OCI-LY1 (cell line): ENCODE measurements around the gene TBC1D14.
A peak's percentile ranks its signal among the peaks of the same experiment; 100 is the strongest.

Source experiments
- H2AFZ ChIP-seq: fragments of 200-600 bp; sonication (generic), shearing (Covaris generic); 2 replicates; pipeline ENCODE4 v1.6.0; 2014; ENCODE audit warnings: antibody characterized with exemption, mild to moderate bottlenecking, low read length
- H3F3A ChIP-seq: fragments of 200-600 bp; sonication (generic), shearing (Covaris generic); 2 replicates; pipeline ENCODE4 v1.6.0; 2014; ENCODE audit warnings: mild to moderate bottlenecking, antibody characterized with exemption, low read length, moderate library complexity; ENCODE audit not compliant: insufficient read depth
- H3K27ac ChIP-seq: fragments of 200-600 bp; sonication (generic); 2 replicates; pipeline ENCODE4 v1.5.1; 2014; ENCODE audit warnings: low read length, mixed run types, mild to moderate bottlenecking, low read depth; ENCODE audit not compliant: poor library complexity, severe bottlenecking
- H3K27me3 ChIP-seq: fragments of 200-600 bp; sonication (generic); 2 replicates; pipeline ENCODE4 v1.6.0; 2014; ENCODE audit warnings: antibody characterized with exemption, mild to moderate bottlenecking, low read length, moderate library complexity; ENCODE audit not compliant: insufficient read depth
- H3K36me3 ChIP-seq: fragments of 200-600 bp; sonication (generic); 2 replicates; pipeline ENCODE4 v1.6.1; 2014; ENCODE audit warnings: mild to moderate bottlenecking, antibody characterized with exemption, low read length, moderate library complexity, mixed read lengths; ENCODE audit not compliant: insufficient read depth
- H3K4me1 ChIP-seq: fragments of 200-600 bp; sonication (generic); 2 replicates; pipeline ENCODE4 v1.5.1; 2014; ENCODE audit warnings: mild to moderate bottlenecking, low read length, moderate library complexity; ENCODE audit not compliant: insufficient read depth, severe bottlenecking
- H3K4me2 ChIP-seq: fragments of 200-600 bp; sonication (generic), shearing (Covaris generic); 2 replicates; pipeline ENCODE4 v1.6.1; 2014; ENCODE audit warnings: low read length
- H3K4me3 ChIP-seq: fragments of 200-600 bp; sonication (generic); 2 replicates; pipeline ENCODE4 v1.5.1; 2014; ENCODE audit warnings: low read length, low read depth, mild to moderate bottlenecking, mixed read lengths; ENCODE audit not compliant: poor library complexity, severe bottlenecking
- H3K79me2 ChIP-seq: fragments of 200-600 bp; shearing (Covaris generic); 2 replicates; pipeline ENCODE4 v1.6.1; 2016; ENCODE audit warnings: mixed run types, low read length, mixed read lengths; ENCODE audit not compliant: insufficient read depth
- H3K9ac ChIP-seq: fragments of 200-600 bp; sonication (generic), shearing (Covaris generic); 2 replicates; pipeline ENCODE4 v1.6.1; 2014; ENCODE audit warnings: mild to moderate bottlenecking, low read length, mixed read lengths
- H3K9me2 ChIP-seq: fragments of 200-600 bp; sonication (generic), shearing (Covaris generic); 2 replicates; pipeline ENCODE4 v1.6.1; 2014; ENCODE audit warnings: low read depth, mild to moderate bottlenecking, low read length, mixed read lengths
- H3K9me3 ChIP-seq: fragments of 200-600 bp; shearing (Covaris generic); 2 replicates; pipeline ENCODE4 v1.6.1; 2014; ENCODE audit warnings: low read length, mixed read lengths
- H4K20me1 ChIP-seq: fragments of 200-600 bp; sonication (generic), shearing (Covaris generic); 2 replicates; pipeline ENCODE4 v1.6.0; 2016; ENCODE audit warnings: mild to moderate bottlenecking, low read length; ENCODE audit not compliant: insufficient read depth
- EZH2 ChIP-seq: fragments of 200-600 bp; sonication (generic), shearing (Covaris generic); IDR thresholded peaks from 2 replicates; pipeline ENCODE4 v1.8.0; 2017; ENCODE audit warnings: borderline replicate concordance, mixed run types, mild to moderate bottlenecking, antibody characterized with exemption, low read length, moderate library complexity, mixed read lengths
- TF ChIP-seq, protein P1 (sequence below): fragments of 200-600 bp; sonication (generic), shearing (Covaris generic); IDR thresholded peaks from 2 replicates; pipeline ENCODE4 v1.5.1; 2017; ENCODE audit warnings: mild to moderate bottlenecking, antibody characterized with exemption, low read length, moderate library complexity, mixed read lengths

Gene TBC1D14, protein sequence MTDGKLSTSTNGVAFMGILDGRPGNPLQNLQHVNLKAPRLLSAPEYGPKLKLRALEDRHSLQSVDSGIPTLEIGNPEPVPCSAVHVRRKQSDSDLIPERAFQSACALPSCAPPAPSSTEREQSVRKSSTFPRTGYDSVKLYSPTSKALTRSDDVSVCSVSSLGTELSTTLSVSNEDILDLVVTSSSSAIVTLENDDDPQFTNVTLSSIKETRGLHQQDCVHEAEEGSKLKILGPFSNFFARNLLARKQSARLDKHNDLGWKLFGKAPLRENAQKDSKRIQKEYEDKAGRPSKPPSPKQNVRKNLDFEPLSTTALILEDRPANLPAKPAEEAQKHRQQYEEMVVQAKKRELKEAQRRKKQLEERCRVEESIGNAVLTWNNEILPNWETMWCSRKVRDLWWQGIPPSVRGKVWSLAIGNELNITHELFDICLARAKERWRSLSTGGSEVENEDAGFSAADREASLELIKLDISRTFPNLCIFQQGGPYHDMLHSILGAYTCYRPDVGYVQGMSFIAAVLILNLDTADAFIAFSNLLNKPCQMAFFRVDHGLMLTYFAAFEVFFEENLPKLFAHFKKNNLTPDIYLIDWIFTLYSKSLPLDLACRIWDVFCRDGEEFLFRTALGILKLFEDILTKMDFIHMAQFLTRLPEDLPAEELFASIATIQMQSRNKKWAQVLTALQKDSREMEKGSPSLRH

DNA sequence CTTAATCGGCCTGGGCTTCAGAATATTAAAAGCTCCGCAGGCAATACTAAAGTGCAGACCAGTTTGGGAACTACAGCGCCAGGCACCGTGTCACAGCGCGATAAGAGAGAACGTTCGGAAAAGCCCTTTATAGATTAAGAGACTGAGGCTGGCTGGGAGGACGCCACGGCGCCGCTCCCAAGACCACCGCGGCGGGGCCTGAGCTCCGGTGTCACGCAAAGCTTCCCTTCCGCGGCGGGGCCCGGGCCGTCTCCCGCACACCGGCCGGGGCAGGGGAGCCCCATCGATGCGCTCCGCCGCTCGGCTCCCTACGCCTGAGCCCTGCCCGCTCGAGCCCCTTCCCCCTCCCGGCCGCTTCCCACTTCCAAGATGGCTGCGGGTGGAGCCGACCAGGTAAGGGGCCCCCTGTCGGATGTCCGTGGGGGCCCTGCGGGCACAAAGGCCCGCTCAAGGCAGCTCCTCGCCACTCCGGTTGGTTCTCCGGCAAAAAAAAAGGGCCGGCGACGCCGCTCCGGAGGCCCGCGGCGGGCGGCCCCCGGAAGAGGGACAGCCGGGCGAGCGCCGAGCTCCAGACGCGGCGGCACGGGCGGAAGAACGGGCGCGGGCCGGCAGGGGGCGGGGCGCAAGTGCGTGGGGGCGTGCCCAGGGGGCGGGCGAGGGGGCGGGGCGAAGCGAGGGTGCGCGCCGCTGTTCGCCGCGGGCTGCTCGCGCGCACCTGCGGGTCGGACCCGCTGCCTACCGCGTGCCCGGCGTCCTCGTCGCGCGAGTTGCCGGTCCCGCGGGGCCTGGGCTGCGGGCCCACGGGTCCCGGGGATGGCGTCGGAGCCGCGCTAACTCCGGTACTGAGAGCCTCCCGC lies at the start of gene TBC1D14:
TSS of gene TBC1D14 (plus strand) at position 714 of the 857 bp plus-strand sequence. CDS start 13,564 bp downstream, outside the sequence.
- Histone ChIP-seq H3K27me3 (no peaks in the 10 kb centered on the region), H3K9me2 (no peaks in the 10 kb centered on the region), H3F3A (no peaks in the 10 kb centered on the region), H3K79me2 (no peaks in the 10 kb centered on the region), H3K27ac (peak within 1 kb of the TSS; percentile 79), H3K36me3 (no peaks in the 10 kb centered on the region), H3K9me3 (no peaks in the 10 kb centered on the region), H3K4me1 (peaks cover 40% of the 10 kb centered on the region), H3K4me2 (peak within 1 kb of the TSS; percentile 96), H3K9ac (peak within 1 kb of the TSS; percentile 87), H2AFZ (no peak within 1 kb of the TSS), H3K4me3 (peak within 1 kb of the TSS; percentile 71), H4K20me1 (no peaks in the 10 kb centered on the region)
- TF ChIP-seq EZH2: no peak
- TF ChIP-seq, protein P1, sequence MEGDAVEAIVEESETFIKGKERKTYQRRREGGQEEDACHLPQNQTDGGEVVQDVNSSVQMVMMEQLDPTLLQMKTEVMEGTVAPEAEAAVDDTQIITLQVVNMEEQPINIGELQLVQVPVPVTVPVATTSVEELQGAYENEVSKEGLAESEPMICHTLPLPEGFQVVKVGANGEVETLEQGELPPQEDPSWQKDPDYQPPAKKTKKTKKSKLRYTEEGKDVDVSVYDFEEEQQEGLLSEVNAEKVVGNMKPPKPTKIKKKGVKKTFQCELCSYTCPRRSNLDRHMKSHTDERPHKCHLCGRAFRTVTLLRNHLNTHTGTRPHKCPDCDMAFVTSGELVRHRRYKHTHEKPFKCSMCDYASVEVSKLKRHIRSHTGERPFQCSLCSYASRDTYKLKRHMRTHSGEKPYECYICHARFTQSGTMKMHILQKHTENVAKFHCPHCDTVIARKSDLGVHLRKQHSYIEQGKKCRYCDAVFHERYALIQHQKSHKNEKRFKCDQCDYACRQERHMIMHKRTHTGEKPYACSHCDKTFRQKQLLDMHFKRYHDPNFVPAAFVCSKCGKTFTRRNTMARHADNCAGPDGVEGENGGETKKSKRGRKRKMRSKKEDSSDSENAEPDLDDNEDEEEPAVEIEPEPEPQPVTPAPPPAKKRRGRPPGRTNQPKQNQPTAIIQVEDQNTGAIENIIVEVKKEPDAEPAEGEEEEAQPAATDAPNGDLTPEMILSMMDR: no peak

DNA sequence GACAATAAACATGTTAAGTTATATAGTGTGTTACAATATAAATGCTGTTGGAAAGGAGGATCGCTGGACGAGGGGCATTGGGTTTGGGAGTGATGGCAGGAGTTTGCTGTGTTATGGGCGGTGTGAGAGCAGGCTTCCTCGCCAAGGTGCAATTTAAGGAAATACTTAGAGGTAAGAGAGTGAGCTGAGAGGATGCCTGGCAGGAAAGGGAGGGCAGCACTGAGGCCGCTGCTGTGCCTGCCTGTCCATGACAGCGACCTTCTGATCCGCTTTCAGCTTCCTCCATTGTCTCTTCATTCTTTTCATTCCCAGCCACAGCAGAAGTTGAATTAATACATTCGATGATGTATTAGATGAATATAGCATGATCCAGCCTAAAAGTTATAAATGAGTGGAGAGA lies 41.2 kb upstream of the TBC1D14 start:
- H3K9me2 ChIP-seq: no peaks in the 10 kb centered on the region
- no peak overlapping the region for H3K27ac ChIP-seq
- H3K27me3 ChIP-seq: no peaks in the 10 kb centered on the region
- peaks cover 3% of the 10 kb centered on the region; the same call in 1 of the 2 replicates for H3K36me3 ChIP-seq
- no peaks in the 10 kb centered on the region for H3K9me3 ChIP-seq
- H3F3A ChIP-seq: no peaks in the 10 kb centered on the region
- no peak overlapping the region for H3K9ac ChIP-seq
- no peak for TF ChIP-seq EZH2
- TF ChIP-seq, protein P1: no peak
- H3K4me2 ChIP-seq: no peak overlapping the region
- no peak overlapping the region for H2AFZ ChIP-seq
- H4K20me1 ChIP-seq: no peaks in the 10 kb centered on the region
- H3K4me1 ChIP-seq: no peaks in the 10 kb centered on the region
- H3K79me2 ChIP-seq: no peaks in the 10 kb centered on the region
- no peak overlapping the region for H3K4me3 ChIP-seq

DNA sequence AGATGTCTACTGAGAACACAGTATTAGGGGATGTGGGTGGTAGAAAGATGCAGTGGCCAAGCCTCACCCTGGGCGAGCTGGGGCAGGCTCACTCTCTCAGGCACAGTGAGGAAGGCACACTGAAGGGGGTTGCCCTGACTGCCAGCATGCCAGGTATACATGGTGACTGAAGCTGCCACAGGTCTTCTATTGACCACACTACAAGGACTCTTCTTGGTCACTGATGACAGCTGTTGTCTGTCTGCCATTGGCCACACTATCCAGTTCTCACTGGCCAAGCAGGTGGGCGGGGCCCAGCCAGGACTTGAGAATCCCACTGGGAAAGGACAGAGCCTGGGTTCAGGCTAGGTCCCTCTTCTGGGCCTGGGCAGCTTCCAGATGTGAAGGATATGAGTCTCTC lies 39.7 kb upstream of the TBC1D14 start:
- H3K79me2 ChIP-seq: no peaks in the 10 kb centered on the region
- no peaks in the 10 kb centered on the region for H3F3A ChIP-seq
- no peak overlapping the region for H3K4me3 ChIP-seq
- no peak overlapping the region for H3K4me2 ChIP-seq
- H3K27ac ChIP-seq: no peak overlapping the region
- no peaks in the 10 kb centered on the region for H4K20me1 ChIP-seq
- no peaks in the 10 kb centered on the region for H3K27me3 ChIP-seq
- TF ChIP-seq, protein P1: no peak
- no peak for TF ChIP-seq EZH2
- H3K9me2 ChIP-seq: no peaks in the 10 kb centered on the region
- no peaks in the 10 kb centered on the region for H3K4me1 ChIP-seq
- no peak overlapping the region for H3K9ac ChIP-seq
- H3K36me3 ChIP-seq: no peaks in the 10 kb centered on the region
- H2AFZ ChIP-seq: no peak overlapping the region
- no peaks in the 10 kb centered on the region for H3K9me3 ChIP-seq
